K562 (cell line): ENCODE measurements around the gene ELOVL1. TPM values are rescaled to one million over a fixed set of nuclear protein-coding genes. Genes with fewer than 3 reads are reported as not detected.
A peak's percentile ranks its signal among the peaks of the same experiment; 100 is the strongest.

ENCODE experiments used
- ASH1L ChIP-seq: fragments of 450-650 bp; IDR thresholded peaks from 2 replicates; pipeline ENCODE4 v1.6.1; 2018; ENCODE audit warnings: borderline replicate concordance, mild to moderate bottlenecking, low read depth; ENCODE audit not compliant: partially characterized antibody
- ATF1 ChIP-seq, 2 experiments: fragments of 450-650 bp in 1 of 2; IDR thresholded peaks; 2 replicates each; pipeline ENCODE4 v1.6.1; 2016; ENCODE audit warnings: missing compliant biosample characterization in 1 of 2, missing genetic modification characterization in 1 of 2
- CBX2 ChIP-seq: fragments of 200-600 bp; sonication (generic); IDR thresholded peaks from one replicate; pipeline ENCODE4 v1.6.1; 2012; ENCODE audit warnings: mild to moderate bottlenecking, low read length, inconsistent platforms; ENCODE audit not compliant: insufficient read depth, poor library complexity, severe bottlenecking
- FOXK1 ChIP-seq: sonication (generic); formaldehyde crosslinking; IDR thresholded peaks from 2 replicates; pipeline ENCODE4 v1.8.0; 2022; ENCODE audit warnings: missing genetic modification reagents, mild to moderate bottlenecking, borderline replicate concordance
- HNRNPK ChIP-seq: fragments of 200-400 bp; formaldehyde crosslinking; IDR thresholded peaks from one replicate; pipeline ENCODE4 v1.6.1; 2018; ENCODE audit warnings: mild to moderate bottlenecking, low read depth, low read length; ENCODE audit not compliant: poor library complexity, severe bottlenecking
- HOXB6 ChIP-seq: fragments of 250-450 bp; sonication (Bioruptor Pico); IDR thresholded peaks from 2 replicates; pipeline ENCODE4 v1.5.1; 2022; ENCODE audit warnings: mild to moderate bottlenecking, borderline replicate concordance
- ILK ChIP-seq: fragments of 450-650 bp; IDR thresholded peaks from 2 replicates; pipeline ENCODE4 v1.6.1; 2016; ENCODE audit warnings: missing genetic modification characterization, low read depth, mild to moderate bottlenecking, missing compliant biosample characterization, moderate library complexity, borderline replicate concordance
- IRF1 ChIP-seq: sonication (generic); formaldehyde crosslinking; IDR thresholded peaks from 2 replicates; pipeline ENCODE4 v1.8.0; 2022; ENCODE audit warnings: missing genetic modification reagents, mild to moderate bottlenecking, borderline replicate concordance
- MTA2 ChIP-seq: fragments of 450-650 bp; IDR thresholded peaks from 2 replicates; pipeline ENCODE4 v1.6.1; 2016; ENCODE audit warnings: low read depth
- RFX7 ChIP-seq: fragments of 250-450 bp; sonication (Bioruptor Pico); IDR thresholded peaks from 2 replicates; pipeline ENCODE4 v1.5.1; 2021; ENCODE audit warnings: mild to moderate bottlenecking
- SMARCA4 ChIP-seq: fragments of 450-650 bp; IDR thresholded peaks from 2 replicates; pipeline ENCODE4 v1.6.1; 2016
- SMARCA5 ChIP-seq: fragments of 450-650 bp; IDR thresholded peaks from 2 replicates; pipeline ENCODE4 v1.6.1; 2016
- SMC3 ChIP-seq: conservative IDR thresholded peaks from 2 replicates; pipeline ENCODE4 v1.6.1; 2011; ENCODE audit warnings: low read depth, low read length, improper control_type of control experiment; ENCODE audit not compliant: insufficient read depth
- ZNF347 ChIP-seq: fragments of 450-650 bp; formaldehyde crosslinking; IDR thresholded peaks from 2 replicates; pipeline ENCODE4 v1.4.0; 2020; ENCODE audit warnings: low read depth, mild to moderate bottlenecking, moderate library complexity
- ZNF444 ChIP-seq: fragments of 250-450 bp; sonication (Bioruptor Pico); IDR thresholded peaks from 2 replicates; pipeline ENCODE4 v1.4.0; 2020; ENCODE audit warnings: mild to moderate bottlenecking, moderate library complexity
- polyA plus RNA-seq, 8 experiments: library from polyadenylated mRNA; depleted of rRNA in 4 of 8; stranded (reverse) in 5 of 8; unstranded in 3 of 8; fragments of >200 nt; fragmentation: Nextera tagmentation in 2 of 8; fragmentation: Illumina TruSeq in 1 of 8; extraction: Ambion mirVana in 2 of 8; extraction: Trizol in 1 of 8; gene quantifications; 2 replicates each; pipeline versions ENCODE4 v1.2.1 to v1.2.3, GENCODE V29; 2011 to 2014; ENCODE audit warnings: inconsistent platforms in 1 of 8, missing spikeins in 1 of 8
- total RNA-seq, 7 experiments: library from RNA; depleted of rRNA in 6 of 7; stranded (reverse); fragments of >200 nt in 6 of 7; fragmentation: Illumina TruSeq in 2 of 7; extraction: Trizol in 2 of 7; gene quantifications; 2 replicates each; pipeline versions ENCODE4 v1.2.1 to v1.2.3, GENCODE V29; 2011 to 2021; ENCODE audit warnings: low replicate concordance in 1 of 7
- TF ChIP-seq, protein P1 (sequence below): fragments of 250-450 bp; sonication (Bioruptor Pico); IDR thresholded peaks from 2 replicates; pipeline ENCODE4 v1.8.0; 2021; ENCODE audit warnings: mild to moderate bottlenecking, moderate library complexity
- TF ChIP-seq, protein P2 (sequence below), 2 experiments: fragments of 250-450 bp in 1 of 2; fragments of 450-650 bp in 1 of 2; sonication (Bioruptor Pico) in 1 of 2; IDR thresholded peaks; 2 replicates each; pipeline versions ENCODE4 v1.6.1 to v1.8.0; 2016 to 2021; ENCODE audit warnings: mild to moderate bottlenecking in 2 of 2, moderate library complexity in 2 of 2, missing compliant biosample characterization in 1 of 2, missing genetic modification characterization in 1 of 2
- TF ChIP-seq, protein P3 (sequence below), 2 experiments: fragments of 200-800 bp in 1 of 2; sonication (Bioruptor generic) in 1 of 2; sonication (generic) in 1 of 2; formaldehyde crosslinking in 1 of 2; IDR thresholded peaks in 1 of 2; conservative IDR thresholded peaks in 1 of 2; 2 replicates each; pipeline versions ENCODE4 v1.5.0 to v1.6.1; 2016 to 2020; ENCODE audit warnings: missing compliant biosample characterization in 1 of 2, missing genetic modification characterization in 1 of 2, missing genetic modification reagents in 1 of 2
- TF ChIP-seq, protein P4 (sequence below): fragments of 450-650 bp; IDR thresholded peaks from 2 replicates; pipeline ENCODE4 v1.6.1; 2017; ENCODE audit warnings: mild to moderate bottlenecking, moderate library complexity

ELOVL1 gene
- total and polyA plus RNA-seq, 9 of the 15 experiments (the other 6 are each of a cell fraction or from before 2014, with no cell fraction given) = 51.0 to 157 (median 70.3) TPM

DNA sequence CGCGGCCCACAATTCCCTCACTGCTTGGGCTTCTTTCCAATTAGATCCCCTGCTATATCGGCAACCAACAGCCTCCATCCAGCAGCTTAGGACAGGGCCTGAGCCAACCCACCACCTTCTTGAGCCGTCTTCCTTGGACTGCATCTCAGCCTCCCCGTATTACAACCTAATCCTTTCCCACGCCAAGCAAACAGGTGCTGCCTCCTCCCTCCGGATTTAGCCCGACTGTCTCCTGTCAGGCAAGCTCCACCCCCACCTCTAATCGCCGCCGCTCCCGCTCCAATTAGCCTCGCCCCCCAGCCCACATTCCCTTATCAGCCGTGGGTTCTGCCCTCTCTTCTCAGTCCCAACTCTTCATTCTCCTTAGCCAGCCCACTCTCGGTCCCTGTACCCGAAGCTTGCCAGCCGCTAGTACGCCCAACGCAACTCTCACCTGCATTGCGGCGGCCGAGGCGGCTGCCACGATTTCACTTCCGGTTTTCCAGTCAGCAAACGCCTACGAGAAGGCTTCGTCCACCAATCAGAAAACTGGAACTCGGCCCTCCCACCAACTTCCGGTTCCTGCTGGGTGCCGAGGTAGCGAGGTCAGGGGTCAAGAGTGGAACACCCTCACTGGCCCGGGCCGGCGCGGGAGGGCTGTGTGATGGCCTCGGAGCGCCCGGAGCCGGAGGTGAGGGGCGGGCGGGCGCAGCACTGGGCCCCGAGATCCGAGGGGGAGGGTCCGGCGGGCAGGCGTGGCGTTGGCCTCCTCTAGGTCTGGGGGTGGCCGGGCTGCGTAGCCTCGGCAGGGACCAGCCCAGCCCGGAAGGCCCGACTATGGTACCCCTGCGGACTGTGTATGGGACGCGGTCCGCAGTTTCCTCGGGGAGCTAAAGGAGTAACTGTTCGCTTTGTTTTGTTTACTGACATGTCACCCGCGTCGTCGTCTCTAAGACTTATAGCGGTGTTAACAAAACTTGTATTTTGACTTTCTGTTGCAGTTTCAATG lies 21.8 kb upstream of the ELOVL1 start, which contains the start of the genes MED8 and SZT2 (continued):
- TF ChIP-seq CBX2 (no peak), ZNF347 (CRISPR knock-in tag) (no peak), SMARCA4 (peak; percentile 53; the same call in 1 of the 2 replicates), IRF1 (CRISPR knock-in tag) (no peak), SMARCA5 (no peak), ATF1 (CRISPR knock-in tag; IDR thresholded peaks at IDR 0.05) (no peak), ATF1 (tag; IDR thresholded peaks at IDR 0.05) (peak; percentile 94), HOXB6 (no peak), ILK (no peak), FOXK1 (CRISPR knock-in tag) (no peak), ZNF444 (CRISPR knock-in tag) (no peak), MTA2 (no peak; the same call in 1 of the 2 replicates), RFX7 (CRISPR knock-in tag) (no peak), ASH1L (peak; percentile 83), HNRNPK (no peak), SMC3 (no peak)
- TF ChIP-seq, protein P1, sequence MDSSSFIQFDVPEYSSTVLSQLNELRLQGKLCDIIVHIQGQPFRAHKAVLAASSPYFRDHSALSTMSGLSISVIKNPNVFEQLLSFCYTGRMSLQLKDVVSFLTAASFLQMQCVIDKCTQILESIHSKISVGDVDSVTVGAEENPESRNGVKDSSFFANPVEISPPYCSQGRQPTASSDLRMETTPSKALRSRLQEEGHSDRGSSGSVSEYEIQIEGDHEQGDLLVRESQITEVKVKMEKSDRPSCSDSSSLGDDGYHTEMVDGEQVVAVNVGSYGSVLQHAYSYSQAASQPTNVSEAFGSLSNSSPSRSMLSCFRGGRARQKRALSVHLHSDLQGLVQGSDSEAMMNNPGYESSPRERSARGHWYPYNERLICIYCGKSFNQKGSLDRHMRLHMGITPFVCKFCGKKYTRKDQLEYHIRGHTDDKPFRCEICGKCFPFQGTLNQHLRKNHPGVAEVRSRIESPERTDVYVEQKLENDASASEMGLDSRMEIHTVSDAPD (CRISPR knock-in tag) = no peak
- TF ChIP-seq, protein P2, sequence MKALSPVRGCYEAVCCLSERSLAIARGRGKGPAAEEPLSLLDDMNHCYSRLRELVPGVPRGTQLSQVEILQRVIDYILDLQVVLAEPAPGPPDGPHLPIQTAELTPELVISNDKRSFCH (CRISPR knock-in tag; IDR thresholded peaks at IDR 0.05) = no peak
- TF ChIP-seq, protein P2 (tag; IDR thresholded peaks at IDR 0.05) = peak; percentile 42; the same call in 1 of the 2 replicates
- TF ChIP-seq, protein P3, sequence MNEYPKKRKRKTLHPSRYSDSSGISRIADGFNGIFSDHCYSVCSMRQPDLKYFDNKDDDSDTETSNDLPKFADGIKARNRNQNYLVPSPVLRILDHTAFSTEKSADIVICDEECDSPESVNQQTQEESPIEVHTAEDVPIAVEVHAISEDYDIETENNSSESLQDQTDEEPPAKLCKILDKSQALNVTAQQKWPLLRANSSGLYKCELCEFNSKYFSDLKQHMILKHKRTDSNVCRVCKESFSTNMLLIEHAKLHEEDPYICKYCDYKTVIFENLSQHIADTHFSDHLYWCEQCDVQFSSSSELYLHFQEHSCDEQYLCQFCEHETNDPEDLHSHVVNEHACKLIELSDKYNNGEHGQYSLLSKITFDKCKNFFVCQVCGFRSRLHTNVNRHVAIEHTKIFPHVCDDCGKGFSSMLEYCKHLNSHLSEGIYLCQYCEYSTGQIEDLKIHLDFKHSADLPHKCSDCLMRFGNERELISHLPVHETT (CRISPR knock-in tag; conservative IDR thresholded peaks at IDR 0.05 in 1 of 2, IDR thresholded peaks at IDR 0.05 in 1 of 2) = no peak; a peak in 1 of 4 replicates
- TF ChIP-seq, protein P4, sequence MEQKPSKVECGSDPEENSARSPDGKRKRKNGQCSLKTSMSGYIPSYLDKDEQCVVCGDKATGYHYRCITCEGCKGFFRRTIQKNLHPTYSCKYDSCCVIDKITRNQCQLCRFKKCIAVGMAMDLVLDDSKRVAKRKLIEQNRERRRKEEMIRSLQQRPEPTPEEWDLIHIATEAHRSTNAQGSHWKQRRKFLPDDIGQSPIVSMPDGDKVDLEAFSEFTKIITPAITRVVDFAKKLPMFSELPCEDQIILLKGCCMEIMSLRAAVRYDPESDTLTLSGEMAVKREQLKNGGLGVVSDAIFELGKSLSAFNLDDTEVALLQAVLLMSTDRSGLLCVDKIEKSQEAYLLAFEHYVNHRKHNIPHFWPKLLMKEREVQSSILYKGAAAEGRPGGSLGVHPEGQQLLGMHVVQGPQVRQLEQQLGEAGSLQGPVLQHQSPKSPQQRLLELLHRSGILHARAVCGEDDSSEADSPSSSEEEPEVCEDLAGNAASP = no peak
